NCI-H2107 treated with DMSO at 0.1 percent for 48 hours (cell line): Measurements from ENCODE around the gene TBC1D22B.
A peak's percentile ranks its signal among the peaks of the same experiment; 100 is the strongest.
"Not testable (repeated sequence)": the region's sequence is repeated elsewhere in the genome, so short reads cannot be mapped to it uniquely, and the experiment has no call there.

ENCODE experiments used
- DNase-seq: peaks from one replicate; lab custom pipeline; 2025; ENCODE audit not compliant: unreplicated experiment; lab: John Stamatoyannopoulos, UW

The TBC1D22B gene

DNA sequence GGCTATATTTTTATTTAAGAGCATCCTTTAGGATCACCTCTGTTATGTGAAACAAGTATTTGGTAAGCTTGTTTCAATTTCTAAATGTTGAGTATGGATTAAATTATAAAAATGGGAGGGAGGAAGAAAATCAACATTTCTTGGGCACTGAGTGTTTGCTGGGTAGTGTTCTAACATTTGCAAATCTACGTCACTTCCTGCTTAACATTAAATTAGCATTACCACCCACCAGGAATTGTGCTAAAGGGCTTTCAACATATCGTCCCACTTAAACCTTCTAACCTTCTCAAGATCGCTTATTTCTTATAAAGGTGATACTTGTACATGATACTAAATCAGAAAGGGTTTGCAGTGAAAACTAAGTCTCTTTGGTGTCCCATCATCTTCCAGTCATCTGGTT, 8.3 kb downstream of the TBC1D22B start:
- DNase-seq: no peak

DNA sequence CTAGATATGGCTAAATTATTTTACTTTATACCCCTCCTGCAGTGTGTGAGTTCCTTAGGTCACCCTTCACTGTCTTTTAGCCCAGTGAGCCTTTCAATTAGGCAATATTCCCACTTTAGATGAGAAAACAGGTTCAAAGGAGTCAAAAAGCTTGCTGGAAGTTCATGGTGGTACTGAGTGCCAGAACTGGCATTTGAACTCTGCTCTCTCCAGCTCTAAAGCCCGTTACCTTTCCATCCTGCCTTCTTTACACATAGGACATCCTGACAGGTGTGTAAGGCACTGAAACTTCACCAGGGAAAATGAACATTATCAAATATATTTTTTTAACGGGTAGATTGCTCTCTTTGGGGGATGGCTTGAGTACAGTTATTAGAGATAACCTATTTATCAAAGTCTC, 11.5 kb downstream of the TBC1D22B start:
- DNase-seq: no peak

DNA sequence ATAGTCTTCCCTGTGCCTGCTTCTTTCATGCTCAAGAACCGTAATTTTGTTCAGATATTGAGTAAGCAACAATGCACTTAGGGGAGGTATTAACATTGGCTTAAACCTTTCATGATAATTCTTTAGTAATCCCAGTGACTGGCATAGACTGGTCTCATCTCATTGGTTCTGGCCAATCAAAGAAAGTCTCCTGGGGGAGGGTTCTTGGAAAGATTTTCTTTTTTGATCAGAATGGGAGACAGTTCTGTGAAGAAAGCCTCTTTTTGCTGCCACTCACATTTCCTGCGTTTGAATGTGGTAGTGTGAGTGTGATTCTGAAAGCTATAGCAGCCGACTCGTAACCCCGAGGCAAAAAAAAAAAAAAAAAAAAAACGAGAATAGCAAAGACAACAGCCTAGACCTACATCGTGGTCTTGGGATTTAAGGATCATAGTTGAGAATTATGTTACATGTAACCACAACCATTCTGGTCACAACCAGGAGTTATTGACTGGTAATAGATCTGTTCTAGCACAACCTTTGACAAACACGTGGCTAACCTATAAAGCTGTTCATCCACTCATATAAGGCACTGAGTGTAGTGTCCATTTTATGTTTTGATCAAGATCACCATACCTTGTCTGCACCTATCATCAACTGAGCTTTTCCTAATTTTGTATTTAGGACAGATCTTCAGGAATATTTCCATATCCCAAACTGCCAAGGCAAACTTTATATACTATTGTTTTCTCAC, 15.4 kb downstream of the TBC1D22B start:
- no peak for DNase-seq

DNA sequence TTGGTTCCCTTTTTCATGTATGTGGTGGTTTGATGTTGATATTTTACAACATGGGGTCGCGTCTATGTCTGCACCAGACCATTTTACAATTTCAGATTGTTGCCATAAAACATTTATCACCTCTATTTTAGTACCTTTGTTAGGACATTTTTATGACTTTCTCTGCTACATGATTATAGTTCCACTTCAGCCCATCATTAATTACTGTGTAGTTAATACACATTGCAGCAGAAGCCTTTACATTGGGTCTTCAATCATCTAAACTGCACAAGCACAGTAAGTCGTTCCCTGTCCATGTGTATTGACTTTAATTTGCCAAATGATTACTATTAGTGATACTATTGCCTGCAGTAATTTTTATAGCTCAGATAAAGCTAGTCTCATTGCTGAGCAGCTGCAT, 16.1 kb downstream of the TBC1D22B start:
- DNase-seq: no peak

DNA sequence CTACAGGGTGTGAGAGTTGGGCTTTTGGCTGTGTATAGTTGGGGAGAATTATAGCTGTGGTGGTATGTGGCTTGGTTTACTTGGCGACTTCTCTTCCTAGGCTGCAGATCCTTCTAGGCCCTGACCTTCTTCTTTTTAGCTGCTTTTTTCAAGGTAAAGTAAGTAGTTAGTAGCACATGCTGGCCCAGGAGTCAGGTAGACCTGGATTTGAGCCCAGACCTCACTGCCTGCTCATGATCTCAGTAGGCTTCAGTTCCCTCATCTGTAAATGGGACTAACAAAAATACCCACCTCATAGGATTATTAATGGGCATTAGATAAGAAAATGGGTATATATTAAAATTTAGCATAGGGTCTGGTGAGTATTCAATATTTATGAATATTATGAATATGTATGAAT, 17.8 kb downstream of the TBC1D22B start:
- no peak for DNase-seq

DNA sequence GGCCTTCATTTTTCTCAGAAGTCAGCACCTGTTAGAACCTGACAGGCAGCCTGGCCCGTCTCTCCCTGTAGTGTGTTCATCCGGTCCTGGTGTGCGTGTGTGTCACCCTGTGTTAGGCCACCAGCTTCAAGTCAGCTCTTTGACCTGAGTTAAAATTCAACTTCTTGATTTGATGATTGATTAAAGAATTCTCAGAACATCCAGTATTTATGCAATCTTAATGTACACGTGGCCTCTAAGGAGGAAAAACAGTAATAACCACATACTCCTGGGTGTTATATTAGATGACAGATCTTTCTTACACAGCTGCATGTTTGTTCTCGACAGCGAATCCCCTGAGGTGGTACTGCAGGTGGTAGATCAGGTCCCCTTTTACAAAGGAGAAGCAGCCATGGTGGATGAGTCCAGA, 19.4 kb downstream of the TBC1D22B start:
- no peak for DNase-seq

DNA sequence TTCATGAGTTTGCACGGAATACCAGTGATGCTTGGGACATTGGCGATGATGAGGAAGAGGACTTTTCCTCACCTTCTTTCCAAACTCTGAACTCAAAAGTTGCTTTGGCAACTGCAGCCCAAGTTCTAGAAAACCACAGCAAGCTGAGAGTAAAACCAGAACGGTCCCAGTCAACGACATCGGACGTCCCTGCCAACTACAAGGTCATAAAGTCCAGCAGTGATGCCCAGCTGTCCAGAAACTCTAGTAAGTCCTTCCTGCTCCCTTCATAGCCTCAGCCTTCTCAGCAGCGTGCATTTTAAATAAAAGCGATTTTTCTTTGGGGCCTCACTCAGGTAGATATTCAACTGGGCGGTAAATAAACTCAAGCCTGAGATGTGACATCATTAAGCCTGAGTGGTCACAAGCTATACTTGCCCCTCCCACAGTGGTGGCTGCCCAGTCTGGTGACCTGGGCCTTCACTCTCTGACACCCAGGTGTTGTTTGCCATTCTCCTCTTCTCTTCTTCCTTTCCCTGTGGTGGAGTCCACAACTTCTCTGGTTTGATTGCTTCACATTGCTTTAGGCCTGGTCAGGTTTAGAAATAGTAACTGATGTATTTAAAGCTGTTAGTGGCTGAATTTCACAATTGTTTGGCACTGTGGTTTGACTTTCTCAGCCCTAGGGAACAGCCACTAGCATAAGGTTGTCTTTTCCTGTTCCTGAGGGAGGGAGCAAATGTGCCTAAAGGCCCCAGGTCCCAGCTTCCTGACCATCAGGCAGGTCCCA, 22.0 kb downstream of the TBC1D22B start:
- DNase-seq: no peak

DNA sequence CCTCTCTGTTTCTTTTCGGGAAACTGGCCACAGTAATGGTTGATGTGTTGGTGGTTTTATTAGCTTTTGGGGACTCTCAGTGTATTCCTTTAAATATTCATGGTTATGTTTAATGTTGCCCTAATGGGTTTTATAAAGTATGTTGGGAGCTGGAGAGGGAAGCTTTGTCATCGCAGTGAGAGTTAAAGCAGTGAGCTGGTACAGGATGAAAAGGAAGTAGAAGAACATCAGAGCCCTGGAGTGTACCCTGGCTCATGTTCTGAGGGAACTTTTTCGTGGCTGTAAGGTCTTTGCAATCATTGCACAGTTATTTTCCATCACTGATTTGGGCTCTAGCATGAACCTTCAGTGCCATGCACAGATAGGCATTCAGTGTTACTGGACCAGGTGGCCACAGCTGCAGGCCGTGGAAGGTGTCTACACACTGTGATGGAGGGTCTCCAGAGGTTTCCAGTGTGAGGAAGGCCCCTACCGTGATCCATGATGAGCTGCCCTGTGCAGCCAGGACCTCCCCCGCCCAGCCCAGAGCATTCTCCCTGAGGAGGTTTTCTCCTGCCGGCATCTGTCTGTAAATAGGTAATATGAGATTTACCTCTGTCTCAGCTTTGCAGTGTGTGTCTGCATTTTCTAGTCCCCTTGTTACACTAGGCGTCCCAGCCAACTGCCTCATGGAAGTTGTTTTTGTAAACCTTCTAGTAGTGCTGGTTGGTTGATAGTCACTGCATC, 22.8 kb downstream of the TBC1D22B start:
- peak; percentile 25 for DNase-seq

DNA sequence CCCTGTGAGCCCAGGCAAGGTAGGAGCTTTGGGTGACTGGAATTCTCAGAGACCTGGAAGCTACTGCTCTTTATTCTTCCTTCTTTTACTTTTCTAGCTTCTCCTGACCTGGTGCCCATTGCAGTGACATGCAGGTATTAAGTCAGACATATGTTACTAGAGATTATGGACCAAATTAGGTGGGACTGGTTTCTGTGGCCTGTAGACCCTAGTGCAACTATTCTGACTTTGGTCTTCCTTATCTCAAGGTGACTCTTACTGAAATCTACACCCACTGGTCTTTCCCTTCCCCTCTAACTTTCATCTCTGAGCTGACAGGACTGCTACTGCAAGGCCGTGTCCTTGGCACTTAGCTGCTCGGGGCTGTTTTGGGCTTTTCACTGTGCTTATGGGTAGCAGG, 24.8 kb downstream of the TBC1D22B start:
- DNase-seq: no peak

DNA sequence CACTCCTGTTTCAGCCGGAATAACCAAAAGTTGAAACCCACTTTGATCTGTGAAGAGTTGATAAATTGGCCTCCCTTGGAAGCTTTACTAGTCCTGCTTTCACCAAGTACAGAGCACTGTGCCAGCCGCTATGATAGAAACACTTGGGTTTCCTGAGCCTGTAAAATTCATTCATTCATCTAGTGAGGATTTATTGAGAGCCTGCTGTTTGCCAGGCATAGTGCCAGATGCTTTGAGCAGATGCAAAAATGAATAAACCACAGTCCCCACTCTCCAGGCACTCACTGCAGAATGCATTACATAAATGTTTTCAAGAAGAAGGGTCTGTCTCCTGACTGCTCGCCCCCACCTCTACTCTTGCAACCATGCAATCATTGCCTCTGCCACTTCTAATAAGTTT, 25.7 kb downstream of the TBC1D22B start:
- no peak for DNase-seq

DNA sequence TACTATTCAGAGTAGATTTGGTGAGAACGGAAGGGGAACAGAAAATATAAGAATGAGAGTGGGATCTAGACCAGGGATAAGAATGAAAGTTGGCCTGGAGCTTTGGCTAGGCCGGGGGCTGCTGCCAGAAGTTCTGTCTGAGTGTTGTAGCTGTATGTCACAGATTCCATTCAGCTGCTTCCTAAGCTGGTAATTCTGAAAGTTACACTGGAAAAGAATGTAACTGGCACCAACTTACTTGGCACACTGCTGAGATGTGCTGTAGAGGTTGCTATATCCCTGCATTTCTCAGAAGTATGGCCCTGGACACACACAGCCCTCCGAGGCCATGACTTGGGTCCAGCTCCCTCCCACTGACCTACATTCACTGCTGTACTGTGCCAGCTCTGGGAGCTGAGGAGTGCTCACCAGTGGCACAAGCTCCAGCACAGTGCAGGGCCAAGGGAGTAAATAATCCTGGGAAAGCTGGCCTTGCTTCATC, 26.1 kb downstream of the TBC1D22B start:
- no peak for DNase-seq

DNA sequence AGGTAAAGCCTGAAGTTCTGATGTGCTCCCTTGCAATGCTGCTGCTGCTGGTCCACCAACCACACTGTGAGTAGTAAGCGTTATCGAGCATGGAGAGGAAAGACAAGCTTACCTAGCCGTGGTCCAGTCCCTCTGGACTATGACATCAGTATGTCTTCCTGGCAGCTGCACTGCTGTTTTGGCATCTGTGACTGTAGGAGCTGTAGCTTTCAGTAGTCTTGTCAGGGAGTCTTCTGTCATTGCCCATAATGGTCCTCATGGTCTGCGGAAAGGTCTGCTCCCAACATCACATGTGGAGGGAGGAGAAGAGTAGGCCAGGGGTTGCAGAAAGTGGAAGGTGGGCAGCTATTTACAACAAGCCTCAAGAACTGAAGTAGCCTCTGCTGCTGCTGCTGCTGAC, 27.2 kb downstream of the TBC1D22B start:
- no peak for DNase-seq

DNA sequence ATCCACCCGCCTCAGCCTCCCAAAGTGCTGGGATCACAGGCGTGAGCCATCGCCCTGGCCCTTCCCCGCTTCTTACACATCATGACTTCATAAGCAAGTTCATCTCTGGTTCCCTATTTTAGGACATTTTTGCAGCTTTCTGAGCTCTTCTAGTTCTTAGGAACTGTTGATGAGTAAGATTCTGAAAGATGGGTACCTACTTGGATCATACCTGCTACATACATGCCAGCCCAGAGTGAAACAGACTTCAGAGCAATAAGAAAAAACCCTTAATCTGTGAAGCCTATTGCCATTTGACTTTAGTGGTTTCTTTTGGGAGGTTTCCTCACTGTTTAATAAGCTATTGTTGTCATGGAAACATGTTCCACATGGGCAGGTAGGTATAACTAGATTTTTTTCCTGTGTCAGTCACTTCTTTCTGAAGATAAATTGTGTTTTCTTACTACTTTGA, 28.3 kb downstream of the TBC1D22B start:
- no peak for DNase-seq

DNA sequence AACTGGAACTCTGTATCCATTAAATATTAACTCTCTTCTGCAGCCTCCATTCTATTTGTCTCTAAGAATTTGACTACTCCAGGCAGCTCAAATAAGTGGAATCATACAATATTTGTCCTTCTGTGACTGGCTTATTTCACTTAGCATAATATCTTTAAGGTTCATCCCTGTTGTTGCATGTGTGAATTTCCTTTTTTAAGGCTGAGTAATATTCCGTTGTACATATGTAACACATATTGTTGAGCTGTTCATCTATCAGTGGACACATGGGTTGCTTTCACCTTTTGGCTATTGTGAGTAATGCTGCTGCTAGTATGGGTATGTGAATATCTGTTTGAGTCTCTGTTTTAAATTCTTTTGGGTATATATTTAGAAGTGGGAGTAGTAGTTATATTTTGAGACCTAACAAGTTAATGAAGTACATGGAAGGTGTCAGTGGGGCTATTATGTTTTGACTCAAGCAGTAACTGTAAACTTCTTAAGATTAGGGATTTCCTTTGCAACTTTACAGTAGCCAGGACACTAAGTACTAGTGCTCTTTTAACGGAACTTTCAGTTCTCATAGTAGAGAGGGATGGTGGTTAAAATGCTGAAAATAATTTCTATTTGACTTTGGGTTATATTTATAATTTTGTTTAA, 30.1 kb downstream of the TBC1D22B start:
- DNase-seq: no peak

DNA sequence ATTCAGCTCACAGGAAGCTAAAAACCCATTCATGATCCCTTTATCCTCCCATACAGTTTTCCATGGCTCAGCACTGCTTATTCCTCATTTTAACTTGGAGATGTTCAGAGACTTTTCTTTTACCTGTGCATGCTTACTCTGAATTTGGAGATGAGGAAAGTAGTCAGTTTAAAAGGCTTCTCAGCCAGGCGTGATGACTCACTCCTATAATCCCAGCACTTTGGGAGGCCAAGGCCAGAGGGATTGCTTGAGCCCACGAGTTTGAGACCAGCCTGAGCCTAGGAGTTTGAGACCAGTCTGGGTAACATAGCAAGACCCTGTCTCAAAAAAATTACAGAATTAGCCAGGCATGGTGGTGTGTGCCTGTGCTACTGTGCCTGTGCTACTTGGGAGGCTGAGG, 30.7 kb downstream of the TBC1D22B start:
- no peak for DNase-seq

DNA sequence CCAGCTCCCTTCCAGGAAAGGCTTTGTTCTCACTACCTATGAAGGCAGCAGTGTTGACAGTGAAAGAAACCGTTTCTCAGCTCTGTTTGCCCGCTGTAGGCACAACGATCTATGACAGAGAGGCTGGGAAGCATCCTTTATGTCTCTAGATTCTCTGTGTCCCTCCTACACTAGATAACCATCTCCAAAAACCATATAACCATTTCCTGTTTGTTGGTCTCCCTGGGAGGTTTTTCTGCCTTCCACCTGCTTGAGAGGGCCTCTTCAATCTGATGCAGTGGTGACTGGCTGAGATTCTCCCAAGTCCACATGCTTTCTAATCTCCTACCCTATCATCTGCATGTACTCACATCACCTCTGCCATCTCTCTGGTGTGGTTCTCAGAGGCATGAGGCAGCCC, 32.4 kb downstream of the TBC1D22B start:
- DNase-seq: no peak

DNA sequence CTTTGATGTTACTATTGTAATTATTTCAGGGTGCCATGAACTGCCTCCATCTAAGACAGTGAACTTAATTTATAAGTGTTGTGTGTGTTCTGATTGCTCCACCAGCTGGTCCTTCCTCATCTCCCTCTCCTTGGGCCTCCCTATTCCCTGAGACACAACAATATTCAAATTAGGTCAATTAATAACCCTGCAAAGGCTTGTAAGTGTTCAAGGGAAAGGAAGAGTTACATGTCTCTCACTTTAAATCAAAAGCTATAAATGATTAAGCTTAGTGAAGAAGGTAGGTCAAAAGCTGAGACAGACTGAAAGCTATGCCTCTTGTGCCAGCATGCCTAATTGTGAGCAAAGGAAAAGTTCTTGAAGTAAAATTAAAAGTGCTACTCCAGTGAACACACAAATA, 35.9 kb downstream of the TBC1D22B start:
- DNase-seq: no peak

DNA sequence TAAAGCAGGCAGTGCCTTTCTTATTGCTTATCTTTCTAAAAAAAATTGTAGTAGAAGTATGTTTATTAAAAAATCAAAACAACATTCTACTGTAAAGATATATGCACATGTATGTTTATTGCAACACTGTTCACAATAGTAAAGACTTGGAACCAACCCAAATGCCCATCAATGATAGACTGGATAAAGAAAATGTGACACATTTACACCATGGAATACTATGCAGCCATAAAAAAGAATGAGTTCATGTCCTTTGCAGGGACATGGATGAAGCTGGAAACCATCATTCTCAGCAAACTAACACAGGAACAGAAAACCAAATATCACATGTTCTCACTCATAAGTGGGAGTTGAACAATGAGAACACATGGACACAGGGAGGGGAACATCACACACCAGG, 40.1 kb downstream of the TBC1D22B start:
- DNase-seq: not testable (repeated sequence)

DNA sequence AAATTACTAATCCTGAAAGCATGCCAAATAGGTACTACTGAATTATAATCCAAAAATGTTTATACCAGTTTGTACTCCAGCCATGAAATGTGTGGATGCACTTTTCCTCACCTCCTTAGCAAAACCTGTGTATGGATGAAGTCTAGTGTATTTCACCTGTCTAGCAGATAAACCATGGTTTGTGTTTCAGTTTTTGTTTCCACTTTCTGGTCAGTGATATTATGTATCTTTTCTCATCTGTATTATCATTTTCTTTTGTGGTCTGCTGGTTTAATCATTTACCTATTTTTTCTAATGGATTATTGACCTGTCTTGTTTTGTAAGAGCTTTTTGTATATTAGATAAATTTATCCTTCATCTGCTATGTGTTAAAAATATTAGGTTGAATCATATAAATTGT, 41.4 kb downstream of the TBC1D22B start:
- DNase-seq: no peak

DNA sequence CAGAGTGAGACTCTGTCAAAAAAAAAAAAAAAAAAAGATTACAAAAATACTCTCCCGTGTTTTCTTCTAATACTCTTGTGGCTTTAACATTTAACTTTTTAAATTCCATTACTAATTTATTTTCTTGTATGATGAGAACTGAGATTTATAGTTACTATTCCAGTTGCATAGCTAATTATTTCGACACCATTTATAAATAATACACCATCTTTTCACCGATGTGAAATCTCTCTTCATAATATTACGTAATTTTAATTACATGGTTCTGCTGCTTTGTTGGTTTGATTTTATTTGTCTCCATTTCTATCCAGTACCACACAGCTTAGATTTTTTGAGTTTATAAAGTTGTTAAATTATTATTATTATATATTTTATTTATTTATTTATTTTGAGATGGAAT, 42.4 kb downstream of the TBC1D22B start:
- no peak for DNase-seq

DNA sequence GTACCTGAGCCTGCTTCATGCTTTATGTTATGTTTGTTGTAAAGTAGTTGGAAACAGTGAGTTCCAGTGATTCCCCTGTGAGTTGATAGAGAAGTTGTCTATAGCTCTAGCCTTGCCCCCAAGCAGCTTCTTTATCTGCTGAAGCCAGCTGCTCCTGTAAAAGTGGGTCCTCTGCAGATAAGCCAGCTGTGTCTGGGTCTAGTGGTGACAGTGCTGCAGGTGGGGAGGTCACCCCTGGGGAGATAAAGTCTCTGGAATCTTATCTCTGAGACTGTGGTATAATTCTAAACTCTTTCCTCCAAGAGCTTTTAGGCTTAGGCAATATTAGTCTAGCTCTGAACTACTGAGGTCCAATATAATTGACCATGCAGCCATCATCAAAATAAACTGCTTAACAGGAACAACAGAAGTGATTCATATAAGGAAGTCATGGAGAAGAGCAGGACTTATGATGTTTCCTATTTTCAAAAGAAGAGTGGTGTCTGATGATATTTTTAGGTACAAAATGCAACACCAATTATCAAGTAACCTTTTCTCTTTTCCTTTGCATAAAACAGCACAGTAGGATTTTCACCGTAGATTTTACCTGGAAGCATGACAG, 44.6 kb downstream of the TBC1D22B start:
- DNase-seq: no peak
